Keratinocyte (primary cell): ENCODE results near the gene UBXN2A. TPM values are rescaled to one million over a fixed set of nuclear protein-coding genes. Genes with fewer than 3 reads are reported as not detected.

Experiments used
- DNase-seq: peaks from one replicate; pipeline ENCODE4 v3.0.0-alpha.2; 2011; ENCODE audit warnings: low read depth, missing footprints, low spot score
- FAIRE-seq: peaks from 2 replicates; lab custom pipeline; 2011; peaks lifted over from hg19 to GRCh38; lab: Jason Lieb, UNC
- H2AFZ ChIP-seq: 2 replicates; pipeline ENCODE4 v1.6.0; 2012; ENCODE audit warnings: low read length, control low read depth, inconsistent platforms; ENCODE audit not compliant: control insufficient read depth
- H3K27ac ChIP-seq: 2 replicates; pipeline ENCODE4 v1.5.1; 2011; ENCODE audit warnings: low read length; ENCODE audit not compliant: control insufficient read depth, insufficient read depth
- H3K27me3 ChIP-seq: 3 replicates; pipeline ENCODE4 v1.6.0; 2011; ENCODE audit warnings: low read length; ENCODE audit not compliant: control insufficient read depth, insufficient read depth; ENCODE audit errors: extremely low read depth
- H3K36me3 ChIP-seq, 2 experiments: 2 replicates in 1 of 2; 3 replicates in 1 of 2; pipeline ENCODE4 v1.5.1; 2011; ENCODE audit warnings: low read length in 2 of 2, mild to moderate bottlenecking in 1 of 2; ENCODE audit not compliant: control insufficient read depth in 2 of 2, insufficient read depth in 2 of 2; ENCODE audit errors: extremely low read depth in 1 of 2
- H3K4me1 ChIP-seq: 3 replicates; pipeline ENCODE4 v1.5.1; 2011; ENCODE audit warnings: low read length; ENCODE audit not compliant: control insufficient read depth, insufficient read depth; ENCODE audit errors: extremely low read depth
- H3K4me2 ChIP-seq: 3 replicates; pipeline ENCODE4 v1.6.0; 2011; ENCODE audit warnings: low read depth, low read length; ENCODE audit not compliant: control insufficient read depth, insufficient read depth; ENCODE audit errors: extremely low read depth
- H3K4me3 ChIP-seq, 3 experiments: fragments of 200-600 bp in 1 of 3; sonication (generic) in 1 of 3; 2 replicates in 2 of 3; 3 replicates in 1 of 3; pipeline ENCODE4 v1.5.1; 2011 to 2016; ENCODE audit warnings: low read length in 3 of 3, mild to moderate bottlenecking in 3 of 3, control low read depth in 2 of 3, inconsistent platforms in 1 of 3, low read depth in 1 of 3, mixed read lengths in 1 of 3, mixed run types in 1 of 3, moderate library complexity in 1 of 3; ENCODE audit not compliant: control insufficient read depth in 2 of 3, insufficient read depth in 2 of 3; ENCODE audit errors: extremely low read depth in 1 of 3
- H3K79me2 ChIP-seq: 2 replicates; pipeline ENCODE4 v1.6.0; 2012; ENCODE audit warnings: low read length; ENCODE audit not compliant: control insufficient read depth, insufficient read depth
- H3K9ac ChIP-seq: 3 replicates; pipeline ENCODE4 v1.6.0; 2011; ENCODE audit warnings: low read length; ENCODE audit not compliant: control insufficient read depth, insufficient read depth; ENCODE audit errors: extremely low read depth
- H3K9me1 ChIP-seq: 3 replicates; pipeline ENCODE4 v1.6.0; 2011; ENCODE audit warnings: low read length; ENCODE audit not compliant: control insufficient read depth, insufficient read depth; ENCODE audit errors: extremely low read depth
- H3K9me3 ChIP-seq: 2 replicates; pipeline ENCODE4 v1.5.1; 2012; ENCODE audit warnings: low read depth, low read length; ENCODE audit not compliant: control insufficient read depth
- H4K20me1 ChIP-seq: 3 replicates; pipeline ENCODE4 v1.6.0; 2011; ENCODE audit warnings: low read length; ENCODE audit not compliant: control insufficient read depth, insufficient read depth; ENCODE audit errors: extremely low read depth
- EZH2 ChIP-seq: IDR thresholded peaks from one replicate; pipeline ENCODE4 v1.6.1; 2012; ENCODE audit warnings: inconsistent platforms, mild to moderate bottlenecking, low read length, moderate library complexity
- dilution Hi-C: fragments of 300-500 bp; cut with MboI; formaldehyde crosslinking; loops from one replicate; pipeline ENCODE4 v1.7.0; 2020; ENCODE audit warnings: low sequenced_read_pairs; ENCODE audit not compliant: extremely low pct_ligation_motif_present
- polyA plus RNA-seq, 5 experiments: library from polyadenylated mRNA; depleted of rRNA in 3 of 5; stranded (reverse) in 3 of 5; stranded (forward) in 1 of 5; unstranded in 1 of 5; fragments of >200 nt; gene quantifications; 1 replicate in 1 of 5; 2 replicates in 3 of 5; 3 replicates in 1 of 5; pipeline versions ENCODE4 v1.2.1 to v1.2.3, GENCODE V29; 2011 to 2012; ENCODE audit warnings: missing spikeins in 2 of 5, low read depth in 1 of 5, low replicate concordance in 1 of 5
- TF ChIP-seq, protein P1 (sequence below), 3 experiments: IDR thresholded peaks in 1 of 3; conservative IDR thresholded peaks in 1 of 3; optimal IDR thresholded peaks in 1 of 3; 2 replicates in 2 of 3; 3 replicates in 1 of 3; pipeline versions ENCODE3 to v1.5.1; 2011; ENCODE audit warnings: low read length in 3 of 3, mild to moderate bottlenecking in 3 of 3, moderate library complexity in 2 of 3, control low read depth in 1 of 3, inconsistent platforms in 1 of 3; ENCODE audit not compliant: insufficient read depth in 2 of 3; ENCODE audit errors: extremely low read depth in 1 of 3

Gene UBXN2A
- polyA plus RNA-seq, 1 donor (not counting 4 experiments of a cell fraction or from before 2014, with no cell fraction given) = 11.7 TPM

DNA sequence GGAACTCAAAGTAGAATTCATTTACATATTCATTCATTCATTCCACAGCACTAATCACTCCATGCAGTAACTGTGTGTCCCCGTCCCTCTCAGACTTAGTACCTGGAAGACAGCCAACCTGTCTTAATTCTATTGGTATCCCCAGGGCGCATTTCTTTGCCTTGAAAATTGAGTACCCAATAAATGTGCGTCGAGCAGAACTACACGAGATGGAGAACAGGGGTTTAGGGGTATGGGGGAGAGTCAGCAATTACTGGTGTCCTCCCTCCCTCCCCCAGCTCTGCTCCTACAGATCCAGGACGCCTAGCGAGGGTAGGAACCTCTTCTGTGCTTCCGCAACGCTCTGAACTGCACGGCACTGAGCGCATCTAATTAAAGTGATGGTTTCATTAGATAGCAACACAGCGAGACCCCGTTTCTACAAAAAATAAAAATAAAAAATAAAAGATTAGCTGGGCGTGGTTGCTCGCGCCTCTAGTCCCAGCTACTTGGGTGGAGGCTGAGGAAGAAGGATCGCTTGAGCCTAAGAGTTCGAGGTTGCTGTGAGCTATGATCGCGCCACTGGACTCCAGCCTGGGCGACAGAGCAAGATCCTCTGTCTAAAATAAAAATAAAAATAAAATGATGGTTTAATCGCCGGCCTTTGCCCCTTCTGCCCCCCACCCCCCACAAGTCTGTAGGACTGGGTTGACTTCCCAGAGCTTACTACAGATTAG is 108.7 kb downstream of the UBXN2A start:
- no peaks in the 10 kb centered on the region for H3K9me3 ChIP-seq
- H3K4me2 ChIP-seq = peak overlapping the region; percentile 79
- no peaks in the 10 kb centered on the region for H4K20me1 ChIP-seq
- peaks cover 10% of the 10 kb centered on the region for H3K79me2 ChIP-seq
- no peaks in the 10 kb centered on the region for H3K36me3 ChIP-seq
- H3K27ac ChIP-seq = no peak overlapping the region
- peak overlapping the region; percentile 67 to 86 (median 76) for H3K4me3 ChIP-seq
- DNase-seq = no peak
- no peaks in the 10 kb centered on the region for H3K9me1 ChIP-seq
- TF ChIP-seq EZH2 = no peak
- TF ChIP-seq, protein P1, sequence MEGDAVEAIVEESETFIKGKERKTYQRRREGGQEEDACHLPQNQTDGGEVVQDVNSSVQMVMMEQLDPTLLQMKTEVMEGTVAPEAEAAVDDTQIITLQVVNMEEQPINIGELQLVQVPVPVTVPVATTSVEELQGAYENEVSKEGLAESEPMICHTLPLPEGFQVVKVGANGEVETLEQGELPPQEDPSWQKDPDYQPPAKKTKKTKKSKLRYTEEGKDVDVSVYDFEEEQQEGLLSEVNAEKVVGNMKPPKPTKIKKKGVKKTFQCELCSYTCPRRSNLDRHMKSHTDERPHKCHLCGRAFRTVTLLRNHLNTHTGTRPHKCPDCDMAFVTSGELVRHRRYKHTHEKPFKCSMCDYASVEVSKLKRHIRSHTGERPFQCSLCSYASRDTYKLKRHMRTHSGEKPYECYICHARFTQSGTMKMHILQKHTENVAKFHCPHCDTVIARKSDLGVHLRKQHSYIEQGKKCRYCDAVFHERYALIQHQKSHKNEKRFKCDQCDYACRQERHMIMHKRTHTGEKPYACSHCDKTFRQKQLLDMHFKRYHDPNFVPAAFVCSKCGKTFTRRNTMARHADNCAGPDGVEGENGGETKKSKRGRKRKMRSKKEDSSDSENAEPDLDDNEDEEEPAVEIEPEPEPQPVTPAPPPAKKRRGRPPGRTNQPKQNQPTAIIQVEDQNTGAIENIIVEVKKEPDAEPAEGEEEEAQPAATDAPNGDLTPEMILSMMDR (optimal IDR thresholded peaks at IDR 0.05 in 1 of 3, IDR thresholded peaks at IDR 0.05 in 1 of 3, conservative IDR thresholded peaks at IDR 0.05 in 1 of 3; ENCODE audit: extremely low read depth in 1 of 3, insufficient read depth in 2 of 3, low read length in 3 of 3) = no peak
- no peak for FAIRE-seq
- no peaks in the 10 kb centered on the region for H3K27me3 ChIP-seq
- peak overlapping the region; percentile 82 for H2AFZ ChIP-seq
- peak overlapping the region; percentile 54 for H3K9ac ChIP-seq
- H3K4me1 ChIP-seq = peaks cover 10% of the 10 kb centered on the region
- dilution Hi-C loops = no loop called here

DNA sequence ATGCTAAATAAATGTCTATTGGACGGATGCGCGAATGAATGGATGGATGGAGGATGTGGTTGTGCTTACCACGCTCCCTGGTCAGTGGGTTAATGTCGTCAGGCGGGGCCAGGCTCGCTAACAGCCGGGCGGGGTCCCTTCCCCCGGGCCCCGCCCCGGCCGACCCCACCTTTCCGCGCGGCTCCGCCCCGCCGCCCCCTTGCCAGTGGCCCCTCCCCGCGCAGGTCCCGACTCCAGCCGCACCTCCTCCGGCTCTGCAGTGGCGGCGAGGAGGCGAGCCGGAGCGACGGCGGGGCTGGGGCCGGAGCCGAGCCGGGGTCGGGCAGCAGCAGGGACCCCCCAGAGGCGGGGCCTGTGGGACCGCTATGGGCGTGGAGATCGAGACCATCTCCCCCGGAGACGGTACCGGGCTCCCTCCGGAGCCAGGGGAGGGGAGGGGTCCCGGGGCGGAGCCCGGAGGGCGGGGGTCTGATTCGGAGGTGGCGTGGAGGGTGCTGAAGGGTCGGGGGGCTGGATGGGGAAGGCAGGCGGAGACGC is 109.3 kb downstream of the UBXN2A start, which contains the start of gene FKBP1B:
Gene FKBP1B, plus strand, starts transcription at position 257 of the 537 bp plus-strand sequence. Its CDS starts 109 bp downstream, at position 366.
- Histone ChIP-seq H3K9me3 (no peaks in the 10 kb centered on the region), H3K4me3 (peak within 1 kb of the TSS; percentile 67 to 86 (median 76)), H3K79me2 (peaks cover 10% of the 10 kb centered on the region), H3K9me1 (no peaks in the 10 kb centered on the region), H3K9ac (peak within 1 kb of the TSS; percentile 54), H3K27me3 (no peaks in the 10 kb centered on the region), H3K27ac (no peak within 1 kb of the TSS), H4K20me1 (no peaks in the 10 kb centered on the region), H3K4me2 (peak within 1 kb of the TSS; percentile 79), H2AFZ (peak within 1 kb of the TSS; percentile 82), H3K36me3 (no peaks in the 10 kb centered on the region), H3K4me1 (peaks cover 10% of the 10 kb centered on the region)
- no peak for TF ChIP-seq EZH2
- TF ChIP-seq, protein P1 (optimal IDR thresholded peaks at IDR 0.05 in 1 of 3, IDR thresholded peaks at IDR 0.05 in 1 of 3, conservative IDR thresholded peaks at IDR 0.05 in 1 of 3; ENCODE audit: extremely low read depth in 1 of 3, insufficient read depth in 2 of 3, low read length in 3 of 3) = no peak
- dilution Hi-C loops = no loop called here
- FAIRE-seq = no peak
- no peak for DNase-seq
